A549 (cell line): ENCODE data around the gene SLC35E1. TPM values are rescaled to one million over a fixed set of nuclear protein-coding genes. Genes with fewer than 3 reads are reported as not detected.

Experiments
- ATAC-seq, 2 experiments: fragments of 200-7000 bp in 1 of 2; fragments of >200 bp in 1 of 2; cut with Nextera tagmentation in 1 of 2; cut with Tn5 transposase in 1 of 2; 3 replicates each; pipeline versions ENCODE4 v1.8.0 to v1.9.1; 2018 to 2020; ENCODE audit warnings: mild to moderate bottlenecking in 1 of 2, moderate library complexity in 1 of 2
- CTCF ChIA-PET: fragments of 300-600 bp; sonication (Branson Sonifier 250); formaldehyde crosslinking; extraction: SDS; loops from one replicate; lab custom pipeline; 2021; ENCODE audit warnings: antibody characterized with exemption, inconsistent platforms; lab: Yijun Ruan, JAX
- POLR2A ChIA-PET: fragments of 350-600 bp; formaldehyde crosslinking; extraction: SDS; loops from one replicate; lab custom pipeline; 2021; ENCODE audit warnings: antibody characterized with exemption, inconsistent platforms; lab: Yijun Ruan, JAX
- DNase-seq, 2 experiments: peaks; one replicate each; pipeline versions ENCODE4 v3.0.0 to v3.0.0-alpha.2; 2011 to 2016; ENCODE audit warnings: low read depth in 1 of 2, low spot score in 1 of 2
- FAIRE-seq: peaks from 2 replicates; lab custom pipeline; 2011; peaks lifted over from hg19 to GRCh38; lab: Jason Lieb, UNC
- H3K27ac ChIP-seq, 2 experiments: fragments of >200 bp; sonication (Bioruptor Twin); formaldehyde crosslinking; 3 replicates each; pipeline ENCODE4 v1.5.1; 2016 to 2017
- H3K4me1 ChIP-seq: fragments of >200 bp; sonication (Bioruptor Twin); formaldehyde crosslinking; 3 replicates; pipeline ENCODE4 v1.6.1; 2016
- H3K4me2 ChIP-seq: fragments of >200 bp; sonication (Bioruptor Twin); formaldehyde crosslinking; 3 replicates; pipeline ENCODE4 v1.6.1; 2016
- H3K4me3 ChIP-seq: fragments of >200 bp; sonication (Bioruptor Twin); formaldehyde crosslinking; 3 replicates; pipeline ENCODE4 v1.5.1; 2016
- H3K9me3 ChIP-seq: fragments of >200 bp; sonication (Bioruptor Twin); formaldehyde crosslinking; 3 replicates; pipeline ENCODE4 v1.6.1; 2016
- BHLHE40 ChIP-seq: IDR thresholded peaks from 2 replicates; pipeline ENCODE4 v1.6.1; 2012; ENCODE audit warnings: low read depth, low read length, inconsistent platforms
- CBX8 ChIP-seq: fragments of 200-600 bp; sonication (generic); IDR thresholded peaks from 2 replicates; pipeline ENCODE4 v1.6.1; 2016
- CHD4 ChIP-seq: fragments of 200-600 bp; sonication (generic); IDR thresholded peaks from 2 replicates; pipeline ENCODE4 v1.6.1; 2016; ENCODE audit warnings: antibody characterized with exemption, mild to moderate bottlenecking, borderline replicate concordance
- E2F6 ChIP-seq: IDR thresholded peaks from 2 replicates; pipeline ENCODE4 v1.6.1; 2012; ENCODE audit warnings: low read depth, borderline replicate concordance
- EHF ChIP-seq: fragments of 250-450 bp; sonication (Bioruptor Pico); IDR thresholded peaks from 2 replicates; pipeline ENCODE4 v1.5.0; 2020; ENCODE audit warnings: mild to moderate bottlenecking
- EHMT2 ChIP-seq: fragments of 200-600 bp; sonication (generic); IDR thresholded peaks from 2 replicates; pipeline ENCODE4 v1.6.1; 2016; ENCODE audit warnings: antibody characterized with exemption, low read depth, mild to moderate bottlenecking, moderate library complexity
- ESRRA ChIP-seq: fragments of 150-350 bp; IDR thresholded peaks from 2 replicates; pipeline ENCODE4 v1.6.1; 2014; ENCODE audit warnings: mild to moderate bottlenecking, low read length, borderline replicate concordance
- FOSL2 ChIP-seq, 2 experiments: fragments of 450-650 bp in 1 of 2; fragments of >200 bp in 1 of 2; sonication (Bioruptor Twin) in 1 of 2; formaldehyde crosslinking; IDR thresholded peaks; 2 replicates each; pipeline versions ENCODE4 v1.5.0 to v1.6.1; 2016 to 2020; ENCODE audit warnings: mild to moderate bottlenecking in 1 of 2, moderate library complexity in 1 of 2
- FOXS1 ChIP-seq: fragments of 250-450 bp; sonication (Bioruptor Pico); IDR thresholded peaks from 2 replicates; pipeline ENCODE4 v1.5.0; 2020; ENCODE audit warnings: mild to moderate bottlenecking, moderate library complexity
- GATA3 ChIP-seq: IDR thresholded peaks from 2 replicates; pipeline ENCODE4 v1.6.1; 2012; ENCODE audit warnings: borderline replicate concordance
- HDAC2 ChIP-seq: fragments of 200-600 bp; sonication (generic); IDR thresholded peaks from 2 replicates; pipeline ENCODE4 v1.6.1; 2016
- HEYL ChIP-seq: fragments of 250-450 bp; sonication (Bioruptor Pico); IDR thresholded peaks from 2 replicates; pipeline ENCODE4 v1.8.0; 2021; ENCODE audit warnings: mild to moderate bottlenecking, moderate library complexity
- HMGXB4 ChIP-seq: fragments of 250-450 bp; sonication (Bioruptor Pico); IDR thresholded peaks from 2 replicates; pipeline ENCODE4 v1.5.0; 2021; ENCODE audit warnings: mild to moderate bottlenecking, moderate library complexity, borderline replicate concordance
- HOXA7 ChIP-seq: fragments of 250-450 bp; sonication (Bioruptor Pico); IDR thresholded peaks from 2 replicates; pipeline ENCODE4 v1.5.0; 2020; ENCODE audit warnings: mild to moderate bottlenecking, moderate library complexity
- HOXB5 ChIP-seq: fragments of 250-450 bp; sonication (Bioruptor Pico); IDR thresholded peaks from 2 replicates; pipeline ENCODE4 v1.5.0; 2020; ENCODE audit warnings: mild to moderate bottlenecking, moderate library complexity
- KDM5A ChIP-seq: fragments of 200-600 bp; sonication (generic); IDR thresholded peaks from 2 replicates; pipeline ENCODE4 v1.6.1; 2016; ENCODE audit warnings: antibody characterized with exemption, mild to moderate bottlenecking
- NFE2L2 ChIP-seq: fragments of 150-350 bp; conservative IDR thresholded peaks from 2 replicates; pipeline ENCODE4 v1.6.1; 2014; ENCODE audit warnings: low read length
- POLR2A ChIP-seq: IDR thresholded peaks from 2 replicates; pipeline ENCODE4 v1.6.1; 2012; ENCODE audit warnings: mild to moderate bottlenecking, low read length
- RARB ChIP-seq: fragments of 250-450 bp; sonication (Bioruptor Pico); IDR thresholded peaks from 2 replicates; pipeline ENCODE4 v1.8.0; 2021; ENCODE audit warnings: mild to moderate bottlenecking, moderate library complexity
- RCOR1 ChIP-seq: fragments of 150-350 bp; IDR thresholded peaks from 2 replicates; pipeline ENCODE4 v1.6.1; 2014; ENCODE audit warnings: antibody characterized with exemption, low read length, low read depth
- REST ChIP-seq: fragments of 200-600 bp; sonication (generic); IDR thresholded peaks from 2 replicates; pipeline ENCODE4 v1.6.1; 2016; ENCODE audit warnings: antibody characterized with exemption, mild to moderate bottlenecking, moderate library complexity
- RNF2 ChIP-seq: fragments of 200-600 bp; sonication (generic); IDR thresholded peaks from 2 replicates; pipeline ENCODE4 v1.6.1; 2016; ENCODE audit warnings: low read depth, mild to moderate bottlenecking, antibody characterized with exemption, moderate library complexity, borderline replicate concordance
- USF2 ChIP-seq: fragments of 450-650 bp; IDR thresholded peaks from 2 replicates; pipeline ENCODE4 v1.6.1; 2014; ENCODE audit warnings: antibody characterized with exemption
- ZC3H11A ChIP-seq: fragments of 450-650 bp; IDR thresholded peaks from 2 replicates; pipeline ENCODE4 v1.6.1; 2014; ENCODE audit warnings: antibody characterized with exemption, mild to moderate bottlenecking
- ZNF302 ChIP-seq: fragments of 250-450 bp; sonication (Bioruptor Pico); IDR thresholded peaks from 2 replicates; pipeline ENCODE4 v1.9.0; 2021; ENCODE audit warnings: inconsistent platforms, mild to moderate bottlenecking, moderate library complexity
- ZSCAN20 ChIP-seq: fragments of 250-450 bp; sonication (Bioruptor Pico); IDR thresholded peaks from 2 replicates; pipeline ENCODE4 v1.8.0; 2022; ENCODE audit warnings: mild to moderate bottlenecking, moderate library complexity
- WGBS: methylation state at CpG from one replicate; pipeline ENCODE4 v1.1.6; 2017; ENCODE audit errors: missing lambda C conversion rate; 5-methylcytosine and 5-hydroxymethylcytosine counted together
- polyA plus RNA-seq, 4 experiments: library from polyadenylated mRNA; depleted of rRNA in 3 of 4; stranded (reverse); fragments of >200 nt; fragmentation: RNase III in 1 of 4; extraction: RNeasy Plus Mini Kit Qiagen cat#74134 plus additional on column Dnase treatment in 1 of 4; gene quantifications; 2 replicates in 3 of 4; 3 replicates in 1 of 4; pipeline ENCODE4 v1.2.3, GENCODE V29; 2011 to 2017

The SLC35E1 gene
- polyA plus RNA-seq, 2 of the 4 experiments (the other 2 are of a cell fraction) = 17.2 to 25.1 TPM

GRCh38 chr19:16516923-16517610, 55.1 kb downstream of the SLC35E1 start:
- Histone ChIP-seq H3K4me3 (no peak overlapping the region), H3K27ac (no peak overlapping the region), H3K4me2 (no peak overlapping the region), H3K4me1 (no peaks in the 10 kb centered on the region), H3K9me3 (no peaks in the 10 kb centered on the region)
- POLR2A ChIA-PET = interaction anchor here (0.7 kb wide), 1 partner anchor 423 kb away, joined by 3 read pairs; no protein-coding TSS in a partner anchor
- FAIRE-seq (no peak), DNase-seq (no peak), ATAC-seq (peak; percentile 5 to 12; a peak in 4 of 6 replicates)
- TF ChIP-seq ZNF302 (CRISPR knock-in tag) = no peak
- WGBS = 96% methylated on average over 11 of the region's 14 CpGs
- CTCF ChIA-PET = interaction anchor here (0.5 to 2.2 kb wide), 6 partner anchors 8 to 119 kb away, joined by 3 to 13 read pairs (median 4); no protein-coding TSS in a partner anchor

GRCh38 chr19:16516381-16516780, 55.8 kb downstream of the SLC35E1 start:
- Histone ChIP-seq H3K27ac (no peak overlapping the region), H3K4me1 (no peaks in the 10 kb centered on the region), H3K4me3 (no peak overlapping the region), H3K4me2 (no peak overlapping the region), H3K9me3 (no peaks in the 10 kb centered on the region)
- ChIA-PET CTCF (interaction anchor here (1.1 to 2.2 kb wide), 2 partner anchors 11 to 96 kb away, joined by 4 to 13 read pairs; no protein-coding TSS in a partner anchor), POLR2A (no interaction called here)
- WGBS = 95% methylated on average over 11 of the region's 15 CpGs
- DNase-seq (no peak), ATAC-seq (no peak), FAIRE-seq (no peak)
- TF ChIP-seq RCOR1 = no peak
- TF ChIP-seq USF2 = no peak
- TF ChIP-seq RARB (CRISPR knock-in tag) = no peak
- TF ChIP-seq RNF2 = no peak
- no peak for TF ChIP-seq NFE2L2
- TF ChIP-seq HMGXB4 = no peak
- TF ChIP-seq ESRRA = no peak
- TF ChIP-seq HDAC2 = no peak
- no peak for TF ChIP-seq GATA3
- no peak for TF ChIP-seq HOXA7
- no peak for TF ChIP-seq CHD4
- TF ChIP-seq HEYL (CRISPR knock-in tag) = no peak
- no peak for TF ChIP-seq EHF (CRISPR knock-in tag)
- no peak for TF ChIP-seq BHLHE40

GRCh38 chr19:16514383-16515019, 57.7 kb downstream of the SLC35E1 start:
- no peaks in the 10 kb centered on the region for H3K4me1 ChIP-seq
- ChIA-PET CTCF (no interaction called here), POLR2A (no interaction called here)
- H3K9me3 ChIP-seq = no peaks in the 10 kb centered on the region
- 94% methylated on average over 13 of the region's 24 CpGs for WGBS
- no peak for DNase-seq
- no peak for FAIRE-seq
- no peak overlapping the region for H3K4me2 ChIP-seq
- H3K27ac ChIP-seq = no peak overlapping the region
- H3K4me3 ChIP-seq = no peak overlapping the region
- peak; percentile 52 to 59; a peak in 3 of 6 replicates for ATAC-seq
- TF ChIP-seq ZSCAN20 (no peak), ZNF302 (CRISPR knock-in tag) (no peak), ZC3H11A (no peak), EHMT2 (no peak), KDM5A (no peak), BHLHE40 (no peak), POLR2A (no peak), REST (no peak), CBX8 (no peak), RARB (CRISPR knock-in tag) (no peak), FOSL2 (IDR thresholded peaks at IDR 0.05) (no peak), FOSL2 (CRISPR knock-in tag; IDR thresholded peaks at IDR 0.05) (no peak), E2F6 (no peak), FOXS1 (CRISPR knock-in tag) (no peak), HOXB5 (CRISPR knock-in tag) (no peak)
